MCF 10A (cell line): ENCODE results near the gene EDC3. TPM values are rescaled to one million over a fixed set of nuclear protein-coding genes. Genes with fewer than 3 reads are reported as not detected.

Source experiments
- BruUV-seq: library from RNA; stranded (reverse); fragments of 400-500 nt; replicated peaks from 2 replicates; lab custom pipeline; 2021; lab: Mats Ljungman, UMichigan
- CTCF ChIA-PET: fragments of 300-600 bp; sonication (Branson Sonifier 250); formaldehyde crosslinking; extraction: SDS; loops from one replicate; lab custom pipeline; 2021; ENCODE audit warnings: antibody characterized with exemption, inconsistent platforms; lab: Yijun Ruan, JAX
- POLR2A ChIA-PET: fragments of 300-600, 350-650 bp; sonication (Branson Sonifier 250); formaldehyde crosslinking; extraction: SDS; loops from one replicate; lab custom pipeline; 2020; ENCODE audit warnings: antibody characterized with exemption, inconsistent platforms; lab: Yijun Ruan, JAX
- DNase-seq: peaks from one replicate; pipeline ENCODE4 v3.0.0-alpha.2; 2018; ENCODE audit not compliant: unreplicated experiment
- H3K27ac Mint-ChIP-seq: one replicate; pipeline ENCODE4 v1.8.0; 2022; ENCODE audit warnings: mild to moderate bottlenecking, low read depth, mixed read lengths; ENCODE audit not compliant: unreplicated experiment
- H3K27me3 Mint-ChIP-seq: one replicate; pipeline ENCODE4 v1.8.0; 2022; ENCODE audit warnings: mixed read lengths; ENCODE audit not compliant: insufficient read depth, unreplicated experiment
- H3K36me3 Mint-ChIP-seq: one replicate; pipeline ENCODE4 v1.8.0; 2022; ENCODE audit warnings: mild to moderate bottlenecking, moderate library complexity, mixed read lengths; ENCODE audit not compliant: insufficient read depth, unreplicated experiment
- H3K4me1 Mint-ChIP-seq: one replicate; pipeline ENCODE4 v1.8.0; 2022; ENCODE audit warnings: mixed read lengths; ENCODE audit not compliant: insufficient read depth, unreplicated experiment
- H3K4me3 Mint-ChIP-seq: one replicate; pipeline ENCODE4 v1.8.0; 2022; ENCODE audit warnings: mild to moderate bottlenecking, moderate library complexity, mixed read lengths; ENCODE audit not compliant: unreplicated experiment
- H3K9me3 Mint-ChIP-seq: one replicate; pipeline ENCODE4 v1.8.0; 2022; ENCODE audit warnings: mixed read lengths; ENCODE audit not compliant: unreplicated experiment
- CTCF ChIP-seq: fragments of 200-600 bp; IDR thresholded peaks from one replicate; pipeline ENCODE4 v1.8.0; 2022; ENCODE audit warnings: antibody characterized with exemption, mild to moderate bottlenecking; ENCODE audit not compliant: unreplicated experiment
- intact Hi-C: fragments of 100-400 bp; cut with micrococcal nuclease; formaldehyde crosslinking; loops from 2 replicates; pipeline ENCODE4 v1.14.1; 2022
- total RNA-seq: library from RNA; stranded (reverse); gene quantifications from 2 replicates; pipeline ENCODE4 v1.2.3, GENCODE V29; 2022

Gene EDC3
- total RNA-seq, 1 experiment from 2014 or later: 42.8 TPM

DNA sequence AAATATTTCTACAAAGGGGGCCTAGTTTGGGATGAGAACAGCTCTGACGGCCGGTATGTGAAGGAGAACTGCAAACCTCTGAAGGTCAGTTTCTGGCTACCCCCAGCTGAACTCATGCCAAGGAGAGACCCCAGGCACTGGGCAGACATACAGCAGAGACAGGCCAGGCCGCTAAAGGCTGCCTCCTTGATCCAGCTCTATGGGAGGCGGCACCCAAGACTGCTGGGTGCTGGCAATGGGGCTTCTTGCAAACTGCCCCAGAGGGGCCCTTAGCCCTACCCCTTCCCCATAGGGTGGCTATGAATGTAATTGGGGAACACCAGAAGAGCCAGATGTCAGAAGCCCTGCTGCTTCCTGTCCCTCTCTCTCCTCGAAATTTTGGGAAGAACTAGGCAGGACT lies 66.9 kb downstream of the EDC3 start:
- Mint-ChIP-seq H3K27ac (no peak overlapping the region), H3K27me3 (no peaks in the 10 kb centered on the region), H3K9me3 (no peaks in the 10 kb centered on the region), H3K4me3 (no peak overlapping the region), H3K36me3 (peaks cover 59% of the 10 kb centered on the region), H3K4me1 (no peaks in the 10 kb centered on the region)
- TF ChIP-seq CTCF: no peak
- intact Hi-C loops: no loop called here
- DNase-seq: no peak
- no TSS peak for BruUV-seq
- ChIA-PET POLR2A (interaction anchor here (0.7 to 1.0 kb wide), 2 partner anchors 11 to 186 kb away, joined by 3 to 4 read pairs; no protein-coding TSS in a partner anchor), CTCF (interaction anchor here (0.6 to 26.9 kb wide), 3 partner anchors 140 to 798 kb away, joined by 3 to 632 read pairs (median 3); partner anchors contain the start of gene CSK)

GRCh38 chr15:74628199-74628598 lies 67.6 kb downstream of the EDC3 start:
- H3K4me1 Mint-ChIP-seq: no peaks in the 10 kb centered on the region
- intact Hi-C loops: no loop called here
- no peak overlapping the region for H3K4me3 Mint-ChIP-seq
- no peaks in the 10 kb centered on the region for H3K27me3 Mint-ChIP-seq
- DNase-seq: no peak
- peaks cover 62% of the 10 kb centered on the region for H3K36me3 Mint-ChIP-seq
- no TSS peak for BruUV-seq
- no peaks in the 10 kb centered on the region for H3K9me3 Mint-ChIP-seq
- ChIA-PET POLR2A (interaction anchor here (0.6 to 1.0 kb wide), 3 partner anchors 11 to 87 kb away, joined by 3 to 4 read pairs (median 4); partner anchors contain the start of gene ARID3B), CTCF (interaction anchor here (0.6 to 26.9 kb wide), 2 partner anchors 141 to 254 kb away, joined by 3 to 632 read pairs; partner anchors contain the start of gene CSK)
- H3K27ac Mint-ChIP-seq: no peak overlapping the region
- no peak for TF ChIP-seq CTCF

DNA sequence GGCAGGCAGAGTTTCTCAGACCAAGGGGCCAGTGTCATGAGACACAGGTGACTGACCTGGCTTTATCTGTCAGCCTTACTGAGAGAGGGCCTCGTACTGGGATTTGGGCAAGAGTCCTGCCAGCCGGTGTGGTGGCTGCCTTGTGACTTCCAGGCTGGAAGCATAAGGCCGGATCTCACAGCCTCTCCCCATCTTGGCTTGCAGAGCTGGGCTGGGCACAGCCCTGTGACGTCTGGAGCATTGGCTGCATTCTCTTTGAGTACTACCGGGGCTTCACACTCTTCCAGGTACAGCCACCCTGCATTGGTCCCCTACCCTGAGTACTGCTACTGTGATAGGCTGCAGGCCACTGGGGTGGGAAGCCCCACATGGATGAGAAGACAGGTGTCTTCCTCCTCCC lies 68.1 kb downstream of the EDC3 start:
- Mint-ChIP-seq H3K4me3 (no peak overlapping the region), H3K4me1 (no peaks in the 10 kb centered on the region), H3K27ac (no peak overlapping the region), H3K36me3 (peaks cover 67% of the 10 kb centered on the region), H3K9me3 (no peaks in the 10 kb centered on the region), H3K27me3 (no peaks in the 10 kb centered on the region)
- ChIA-PET POLR2A (interaction anchor here (0.6 to 1.0 kb wide), 3 partner anchors 10 to 87 kb away, joined by 3 to 4 read pairs (median 4); partner anchors contain the start of gene ARID3B), CTCF (interaction anchor here (0.6 to 26.9 kb wide), 2 partner anchors 141 to 254 kb away, joined by 3 to 632 read pairs; partner anchors contain the start of gene CSK)
- BruUV-seq: no TSS peak
- DNase-seq: no peak
- intact Hi-C loops: no loop called here
- TF ChIP-seq CTCF: no peak

DNA sequence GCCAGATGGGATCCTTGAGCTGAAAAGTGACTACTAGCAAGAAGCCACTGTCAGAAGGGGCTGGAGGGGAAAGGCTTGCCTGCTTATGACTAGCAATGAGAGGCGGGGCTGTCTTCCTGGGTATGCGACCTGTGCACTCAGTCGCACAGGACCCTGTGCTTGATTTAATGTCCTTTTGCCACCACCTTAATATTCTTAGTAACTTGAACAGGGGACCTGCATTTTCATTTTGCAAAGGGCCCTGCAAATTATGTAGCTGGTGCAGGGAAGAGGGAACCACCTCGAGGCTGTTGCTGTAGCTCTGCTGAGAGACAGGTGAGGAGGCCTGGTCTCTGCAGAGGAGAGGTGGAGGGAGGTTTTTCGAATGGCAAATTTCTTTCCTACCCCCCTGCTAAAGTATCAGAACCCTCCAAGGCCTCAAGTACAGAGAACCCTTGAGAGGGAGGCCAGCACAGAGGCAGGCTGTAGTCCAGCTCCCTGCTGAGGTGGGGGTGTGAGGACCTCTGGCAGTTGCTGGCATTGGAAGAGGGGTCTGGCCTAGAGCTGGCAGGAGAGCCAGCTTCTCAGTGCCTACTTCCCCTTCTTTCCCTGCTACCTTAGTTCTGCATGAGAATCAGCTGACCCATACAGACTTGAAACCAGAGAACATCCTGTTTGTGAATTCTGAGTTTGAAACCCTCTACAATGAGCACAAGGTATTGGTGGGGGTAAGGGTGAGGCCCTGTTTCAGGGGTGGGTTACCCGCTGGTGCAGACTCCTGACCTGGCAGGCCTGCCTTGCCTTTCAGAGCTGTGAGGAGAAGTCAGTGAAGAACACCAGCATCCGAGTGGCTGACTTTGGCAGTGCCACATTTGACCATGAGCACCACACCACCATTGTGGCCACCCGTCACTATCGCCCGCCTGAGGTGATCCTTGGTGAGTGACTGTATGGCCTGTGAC lies 68.8 kb downstream of the EDC3 start:
- Mint-ChIP-seq H3K9me3 (no peaks in the 10 kb centered on the region), H3K27me3 (no peaks in the 10 kb centered on the region), H3K27ac (no peak overlapping the region), H3K4me3 (no peak overlapping the region), H3K36me3 (peaks cover 74% of the 10 kb centered on the region), H3K4me1 (no peaks in the 10 kb centered on the region)
- DNase-seq: no peak
- POLR2A ChIA-PET: interaction anchor here (2.3 kb wide), 1 partner anchor 11 kb away, joined by 12 read pairs; the partner anchor contains the start of gene CLK3
- no TSS peak for BruUV-seq
- intact Hi-C loops: no loop called here
- TF ChIP-seq CTCF: no peak
- CTCF ChIA-PET: interaction anchor here (0.6 to 26.9 kb wide), 4 partner anchors 6 to 252 kb away, joined by 3 to 632 read pairs (median 48); partner anchors contain the start of gene CSK
